ENCODE data around the gene CPNE7.

DNA sequence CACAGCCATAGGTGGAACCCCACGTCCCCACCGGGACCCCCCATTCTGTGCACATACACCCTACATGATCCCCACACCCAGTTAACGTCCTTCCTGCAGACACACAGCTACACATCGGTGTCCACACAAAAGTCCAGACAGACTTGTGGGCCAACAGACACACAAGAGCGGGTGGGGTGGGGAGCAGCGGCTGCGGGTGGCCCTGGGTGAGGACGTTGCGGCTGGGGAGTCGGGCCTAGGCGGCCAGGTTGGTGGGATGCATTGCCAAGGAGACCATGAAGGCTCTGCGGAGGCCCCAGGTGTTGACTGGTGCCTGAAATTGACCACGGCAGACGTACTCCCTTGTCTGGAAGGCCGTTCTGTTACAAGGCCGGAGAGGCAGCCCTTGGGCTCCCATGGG, 29.2 kb downstream of the CPNE7 start:
- TF ChIP-seq, protein P1, sequence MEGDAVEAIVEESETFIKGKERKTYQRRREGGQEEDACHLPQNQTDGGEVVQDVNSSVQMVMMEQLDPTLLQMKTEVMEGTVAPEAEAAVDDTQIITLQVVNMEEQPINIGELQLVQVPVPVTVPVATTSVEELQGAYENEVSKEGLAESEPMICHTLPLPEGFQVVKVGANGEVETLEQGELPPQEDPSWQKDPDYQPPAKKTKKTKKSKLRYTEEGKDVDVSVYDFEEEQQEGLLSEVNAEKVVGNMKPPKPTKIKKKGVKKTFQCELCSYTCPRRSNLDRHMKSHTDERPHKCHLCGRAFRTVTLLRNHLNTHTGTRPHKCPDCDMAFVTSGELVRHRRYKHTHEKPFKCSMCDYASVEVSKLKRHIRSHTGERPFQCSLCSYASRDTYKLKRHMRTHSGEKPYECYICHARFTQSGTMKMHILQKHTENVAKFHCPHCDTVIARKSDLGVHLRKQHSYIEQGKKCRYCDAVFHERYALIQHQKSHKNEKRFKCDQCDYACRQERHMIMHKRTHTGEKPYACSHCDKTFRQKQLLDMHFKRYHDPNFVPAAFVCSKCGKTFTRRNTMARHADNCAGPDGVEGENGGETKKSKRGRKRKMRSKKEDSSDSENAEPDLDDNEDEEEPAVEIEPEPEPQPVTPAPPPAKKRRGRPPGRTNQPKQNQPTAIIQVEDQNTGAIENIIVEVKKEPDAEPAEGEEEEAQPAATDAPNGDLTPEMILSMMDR (IDR thresholded peaks at IDR 0.05): no peak
- no peak for TF ChIP-seq EZH2 (IDR thresholded peaks at IDR 0.05; ENCODE audit: borderline replicate concordance, insufficient read depth, low read depth, low read length, poor library complexity, severe bottlenecking)

All from B cell (primary cell).